Lung (tissue), 12 donors: ENCODE data around the gene CD247. TPM values are rescaled to one million over a fixed set of nuclear protein-coding genes. Genes with fewer than 3 reads are reported as not detected.

Experiments
- ATAC-seq: fragments of 200-7000 bp; cut with Tn5 transposase; one replicate; pipeline ENCODE4 v1.9.1; 2020; ENCODE audit warnings: moderate number of reproducible peaks; ENCODE audit not compliant: insufficient read depth, low FRiP score
- DNase-seq, 3 donors: peaks; one replicate each; pipeline ENCODE4 v3.0.0-alpha.2; 2013 to 2017
- H3K27ac ChIP-seq, 2 donors: one replicate each; pipeline ENCODE4 v1.5.1; 2013; ENCODE audit warnings: mild to moderate bottlenecking in 2 of 2, moderate library complexity in 2 of 2, control low read depth in 1 of 2, inconsistent platforms in 1 of 2, low read depth in 1 of 2, low read length in 1 of 2
- H3K27me3 ChIP-seq, 3 donors: one replicate each; pipeline ENCODE4 v1.5.1; 2013; ENCODE audit warnings: low read length in 2 of 3; ENCODE audit not compliant: control insufficient read depth in 3 of 3, insufficient read depth in 3 of 3
- H3K36me3 ChIP-seq, 4 donors: one replicate each; pipeline ENCODE4 v1.5.1; 2013; ENCODE audit warnings: low read length in 4 of 4, mild to moderate bottlenecking in 1 of 4, moderate library complexity in 1 of 4; ENCODE audit not compliant: control insufficient read depth in 4 of 4, insufficient read depth in 4 of 4
- H3K4me1 ChIP-seq, 5 donors: one replicate each; pipeline ENCODE4 v1.5.1; 2013; ENCODE audit warnings: low read length in 5 of 5, mild to moderate bottlenecking in 2 of 5, moderate library complexity in 1 of 5; ENCODE audit not compliant: control insufficient read depth in 5 of 5, insufficient read depth in 5 of 5
- H3K4me3 ChIP-seq: one replicate; pipeline ENCODE4 v1.5.1; 2013; ENCODE audit warnings: mild to moderate bottlenecking, control low read depth, moderate library complexity
- H3K9ac ChIP-seq, 2 donors: one replicate each; pipeline ENCODE4 v1.5.1; 2013; ENCODE audit warnings: low read length in 2 of 2, control low read depth in 1 of 2; ENCODE audit not compliant: insufficient read depth in 1 of 2
- H3K9me3 ChIP-seq, 4 donors: one replicate each; pipeline ENCODE4 v1.5.1; 2013; ENCODE audit warnings: low read length in 3 of 4, mild to moderate bottlenecking in 1 of 4, moderate library complexity in 1 of 4; ENCODE audit not compliant: control insufficient read depth in 4 of 4, insufficient read depth in 3 of 4
- WGBS, 2 donors: extraction: QIAGEN DNeasy Blood & Tissue Kit; methylation state at CpG; one replicate each; pipeline ENCODE4 v1.1.7; 2013; 5-methylcytosine and 5-hydroxymethylcytosine counted together
- polyA plus RNA-seq, 2 donors: library from polyadenylated mRNA; stranded (reverse); fragments of 200-250 nt; gene quantifications; one replicate each; pipeline ENCODE4 v1.2.1, GENCODE V29; 2013
- total RNA-seq, 2 donors: library from RNA; depleted of rRNA in 1 of 2; stranded (reverse); fragments of >200 nt in 1 of 2; gene quantifications; one replicate each; pipeline ENCODE4 v1.2.1, GENCODE V29; 2014 to 2021
- TF ChIP-seq, protein P1 (sequence below): IDR thresholded peaks from 2 replicates; pipeline ENCODE4 v1.5.1; 2012; ENCODE audit warnings: mild to moderate bottlenecking; ENCODE audit errors: control extremely low read depth, extremely low read depth
- donor health status: control.
- donor health status: control.
- donor health status: Bipolar disorder and iron deficiency.
- donor health status: healthy.
- donor health status: DM: yes; HTN: yes; CAD: no.

Gene CD247
- total and polyA plus RNA-seq, 4 donors: 3.4 to 5.9 (median 3.8) TPM

GRCh38 chr1:167499106-167499505, 19.2 kb downstream of the CD247 start:
- H3K4me1 ChIP-seq: no peaks in the 10 kb centered on the region
- WGBS, 2 donors: 49 to 71% methylated on average over 4 of the region's 4 CpGs
- H3K4me3 ChIP-seq: no peak overlapping the region
- H3K27me3 ChIP-seq: peaks cover 0 to 23% (median 17%) of the 10 kb centered on the region in 3 donors
- DNase-seq (no peak), ATAC-seq (no peak)
- no peak overlapping the region for H3K27ac ChIP-seq
- no peaks in the 10 kb centered on the region for H3K9me3 ChIP-seq
- H3K9ac ChIP-seq: no peak overlapping the region
- no peaks in the 10 kb centered on the region for H3K36me3 ChIP-seq
- TF ChIP-seq, protein P1, sequence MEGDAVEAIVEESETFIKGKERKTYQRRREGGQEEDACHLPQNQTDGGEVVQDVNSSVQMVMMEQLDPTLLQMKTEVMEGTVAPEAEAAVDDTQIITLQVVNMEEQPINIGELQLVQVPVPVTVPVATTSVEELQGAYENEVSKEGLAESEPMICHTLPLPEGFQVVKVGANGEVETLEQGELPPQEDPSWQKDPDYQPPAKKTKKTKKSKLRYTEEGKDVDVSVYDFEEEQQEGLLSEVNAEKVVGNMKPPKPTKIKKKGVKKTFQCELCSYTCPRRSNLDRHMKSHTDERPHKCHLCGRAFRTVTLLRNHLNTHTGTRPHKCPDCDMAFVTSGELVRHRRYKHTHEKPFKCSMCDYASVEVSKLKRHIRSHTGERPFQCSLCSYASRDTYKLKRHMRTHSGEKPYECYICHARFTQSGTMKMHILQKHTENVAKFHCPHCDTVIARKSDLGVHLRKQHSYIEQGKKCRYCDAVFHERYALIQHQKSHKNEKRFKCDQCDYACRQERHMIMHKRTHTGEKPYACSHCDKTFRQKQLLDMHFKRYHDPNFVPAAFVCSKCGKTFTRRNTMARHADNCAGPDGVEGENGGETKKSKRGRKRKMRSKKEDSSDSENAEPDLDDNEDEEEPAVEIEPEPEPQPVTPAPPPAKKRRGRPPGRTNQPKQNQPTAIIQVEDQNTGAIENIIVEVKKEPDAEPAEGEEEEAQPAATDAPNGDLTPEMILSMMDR: no peak

DNA sequence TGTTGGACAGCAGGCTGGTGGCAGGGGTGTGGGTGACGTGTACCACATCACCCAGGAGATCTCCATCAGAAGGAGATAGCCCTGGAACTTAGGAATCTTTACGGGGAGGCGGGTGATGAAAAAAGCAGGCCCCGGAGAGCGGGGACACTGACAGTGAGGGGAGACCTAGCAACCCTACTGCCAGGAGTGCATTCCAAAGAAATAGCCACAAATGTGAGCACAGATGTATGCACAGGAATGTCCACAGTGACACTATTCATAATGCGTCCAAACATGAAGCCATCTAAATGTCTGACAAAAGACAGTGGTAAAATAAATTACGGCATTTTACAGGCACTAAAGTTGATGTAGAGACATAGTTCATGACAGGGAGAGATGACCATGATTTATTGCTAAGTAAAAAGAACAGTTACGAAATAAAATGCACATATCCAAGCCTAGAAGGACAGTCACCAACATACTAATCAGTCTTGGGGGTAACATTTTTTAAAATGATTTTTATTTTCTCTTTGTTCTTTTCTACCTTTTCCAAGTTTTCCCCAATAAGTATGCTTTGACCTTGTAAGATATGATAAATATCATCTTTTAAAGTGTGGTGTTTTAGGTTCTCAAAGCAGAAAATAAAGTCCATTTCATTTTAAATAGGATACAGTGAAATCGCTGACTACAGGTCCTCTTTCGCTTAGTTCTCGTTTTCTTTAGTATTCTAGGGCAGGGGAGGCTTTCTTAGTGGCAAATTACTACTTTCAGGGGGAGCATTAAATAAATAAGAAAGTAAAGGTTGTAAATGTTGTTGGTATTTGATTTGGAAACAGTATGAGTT, 21.3 kb downstream of the CD247 start:
- Histone ChIP-seq H3K9me3 (no peaks in the 10 kb centered on the region), H3K4me3 (no peak overlapping the region), H3K4me1 (peaks cover 0 to 2% (median 0%) of the 10 kb centered on the region in 5 donors), H3K27ac (no peak overlapping the region), H3K27me3 (peaks cover 0 to 17% (median 2%) of the 10 kb centered on the region in 3 donors), H3K9ac (no peak overlapping the region), H3K36me3 (no peaks in the 10 kb centered on the region)
- WGBS, 2 donors: 86% methylated on average over 11 of the region's 11 CpGs
- ATAC-seq: no peak
- DNase-seq: no peak
- TF ChIP-seq, protein P1: no peak

GRCh38 chr1:167493372-167493771, 25.0 kb downstream of the CD247 start:
- H3K36me3 ChIP-seq: no peaks in the 10 kb centered on the region
- no peak overlapping the region for H3K27ac ChIP-seq
- no peak overlapping the region for H3K4me3 ChIP-seq
- WGBS, 2 donors: 94 to 95% methylated on average over 2 of the region's 2 CpGs
- ATAC-seq (no peak), DNase-seq (no peak)
- no peak overlapping the region for H3K9ac ChIP-seq
- peaks cover 0 to 12% (median 2%) of the 10 kb centered on the region in 5 donors for H3K4me1 ChIP-seq
- H3K9me3 ChIP-seq: no peaks in the 10 kb centered on the region
- peaks cover 0 to 15% (median 0%) of the 10 kb centered on the region in 3 donors for H3K27me3 ChIP-seq
- TF ChIP-seq, protein P1: no peak
